IMR-90 (cell line): ENCODE measurements around the gene CEBPA. TPM values are rescaled to one million over a fixed set of nuclear protein-coding genes. Genes with fewer than 3 reads are reported as not detected.

ENCODE experiments used
- ATAC-seq: fragments of 200-7000 bp; cut with Tn5 transposase; 2 replicates; pipeline ENCODE4 v1.9.1; 2020; ENCODE audit warnings: low read depth, mild to moderate bottlenecking, moderate library complexity
- Bru-seq: library from RNA; stranded (reverse); fragments of 400-500 nt; gene quantifications from one replicate; lab custom pipeline; 2021; lab: Mats Ljungman, UMichigan
- BruChase-seq, 2 experiments: library from RNA; stranded (reverse); fragments of 400-500 nt; gene quantifications; one replicate each; lab custom pipeline; 2021; lab: Mats Ljungman, UMichigan
- BruUV-seq: library from RNA; stranded (reverse); fragments of 400-500 nt; replicated peaks from 2 replicates; lab custom pipeline; 2021; lab: Mats Ljungman, UMichigan
- CTCF ChIA-PET: fragments of 300-600 bp; formaldehyde crosslinking; extraction: SDS; loops from one replicate; lab custom pipeline; 2021; ENCODE audit warnings: antibody characterized with exemption; lab: Yijun Ruan, JAX
- POLR2A ChIA-PET: fragments of 300-600 bp; sonication (Branson Sonifier 250); formaldehyde crosslinking; loops from one replicate; lab custom pipeline; 2022; ENCODE audit warnings: antibody characterized with exemption; ENCODE audit not compliant: unreplicated experiment; lab: Charles Lee
- DNase-seq: peaks from one replicate; pipeline ENCODE4 v3.0.0; 2013
- H2AFZ ChIP-seq: replicated peaks from 2 replicates; pipeline ENCODE3; 2013; ENCODE audit warnings: low read length, mild to moderate bottlenecking; ENCODE audit not compliant: poor library complexity
- H2AK5ac ChIP-seq: 2 replicates; pipeline ENCODE4 v1.6.1; 2013; ENCODE audit warnings: low read depth, low read length, inconsistent platforms
- H2AK9ac ChIP-seq: replicated peaks from 2 replicates; pipeline ENCODE3; 2013; ENCODE audit warnings: mild to moderate bottlenecking, low read depth, low read length, moderate library complexity; ENCODE audit not compliant: poor library complexity
- H2BK120ac ChIP-seq: 2 replicates; pipeline ENCODE4 v1.6.1; 2013; ENCODE audit warnings: low read depth, low read length, inconsistent platforms
- H2BK15ac ChIP-seq: 3 replicates; pipeline ENCODE4 v1.6.1; 2013; ENCODE audit warnings: low read depth, low read length, inconsistent platforms
- H2BK20ac ChIP-seq: 2 replicates; pipeline ENCODE4 v1.6.1; 2013; ENCODE audit warnings: low read depth, mild to moderate bottlenecking, inconsistent platforms, low read length, moderate library complexity
- H2BK5ac ChIP-seq: 2 replicates; pipeline ENCODE4 v1.6.1; 2013; ENCODE audit warnings: mild to moderate bottlenecking, low read depth, low read length, inconsistent platforms; ENCODE audit not compliant: poor library complexity, severe bottlenecking
- H3K14ac ChIP-seq: replicated peaks from 2 replicates; pipeline ENCODE4 v1.6.1; 2013; ENCODE audit warnings: low read depth, low read length, inconsistent platforms
- H3K18ac ChIP-seq: 2 replicates; pipeline ENCODE4 v1.6.1; 2013; ENCODE audit warnings: low read depth, low read length, control low read depth
- H3K23ac ChIP-seq: 2 replicates; pipeline ENCODE4 v1.6.1; 2013; ENCODE audit warnings: low read depth, low read length, inconsistent platforms
- H3K27ac ChIP-seq: 2 replicates; pipeline ENCODE4 v1.5.1; 2013; ENCODE audit warnings: mild to moderate bottlenecking, control low read depth, low read length; ENCODE audit not compliant: insufficient read depth
- H3K27me3 ChIP-seq: 2 replicates; pipeline ENCODE4 v1.6.1; 2013; ENCODE audit warnings: low read length; ENCODE audit not compliant: control insufficient read depth, insufficient read depth
- H3K36me3 ChIP-seq: 2 replicates; pipeline ENCODE4 v1.6.1; 2013; ENCODE audit warnings: low read length, mixed read lengths; ENCODE audit not compliant: control insufficient read depth, insufficient read depth
- H3K4ac ChIP-seq: 2 replicates; pipeline ENCODE4 v1.6.1; 2013; ENCODE audit warnings: low read depth, low read length, inconsistent platforms
- H3K4me1 ChIP-seq: 2 replicates; pipeline ENCODE4 v1.6.1; 2013; ENCODE audit warnings: low read length, mixed read lengths; ENCODE audit not compliant: control insufficient read depth, insufficient read depth
- H3K4me2 ChIP-seq: 2 replicates; pipeline ENCODE4 v1.6.1; 2013; ENCODE audit warnings: low read depth, mild to moderate bottlenecking, control low read depth, low read length, moderate library complexity
- H3K4me3 ChIP-seq: 2 replicates; pipeline ENCODE4 v1.5.1; 2013; ENCODE audit warnings: low read depth, mild to moderate bottlenecking, control low read depth, low read length, moderate library complexity; ENCODE audit not compliant: insufficient read depth
- H3K56ac ChIP-seq: 2 replicates; pipeline ENCODE4 v1.6.1; 2013; ENCODE audit warnings: low read length, inconsistent platforms; ENCODE audit not compliant: insufficient read depth; ENCODE audit errors: extremely low read depth
- H3K79me1 ChIP-seq, 2 experiments: 2 replicates each; pipeline ENCODE4 v1.6.1; 2013; ENCODE audit warnings: low read length in 2 of 2, inconsistent platforms in 1 of 2, low read depth in 1 of 2
- H3K9ac ChIP-seq: 2 replicates; pipeline ENCODE4 v1.6.1; 2013; ENCODE audit warnings: low read depth, low read length, control low read depth
- H3K9me1 ChIP-seq: 2 replicates; pipeline ENCODE4 v1.6.1; 2013; ENCODE audit warnings: low read length, inconsistent platforms; ENCODE audit not compliant: insufficient read depth
- H3K9me3 ChIP-seq: 2 replicates; pipeline ENCODE4 v1.6.1; 2013; ENCODE audit warnings: low read length; ENCODE audit not compliant: control insufficient read depth, insufficient read depth
- H4K20me1 ChIP-seq: 2 replicates; pipeline ENCODE4 v1.6.1; 2013; ENCODE audit warnings: low read length, inconsistent platforms; ENCODE audit not compliant: insufficient read depth
- H4K5ac ChIP-seq: 2 replicates; pipeline ENCODE4 v1.6.1; 2013; ENCODE audit warnings: mild to moderate bottlenecking, low read depth, low read length, control low read depth
- H4K8ac ChIP-seq, 2 experiments: 2 replicates each; pipeline ENCODE4 v1.6.1; 2013; ENCODE audit warnings: low read depth in 2 of 2, low read length in 2 of 2, control low read depth in 1 of 2, inconsistent platforms in 1 of 2
- H4K91ac ChIP-seq: 2 replicates; pipeline ENCODE4 v1.6.1; 2013; ENCODE audit warnings: low read depth, low read length, inconsistent platforms; ENCODE audit not compliant: insufficient read depth
- BHLHE40 ChIP-seq: fragments of 150-350 bp; IDR thresholded peaks from 2 replicates; pipeline ENCODE4 v1.6.1; 2016; ENCODE audit warnings: mild to moderate bottlenecking, low read depth, low read length
- CEBPB ChIP-seq: IDR thresholded peaks from 2 replicates; pipeline ENCODE4 v1.6.1; 2012; ENCODE audit warnings: low read depth, low read length, improper control_type of control experiment
- ELK1 ChIP-seq: fragments of 150-350 bp; IDR thresholded peaks from 2 replicates; pipeline ENCODE4 v1.6.1; 2016; ENCODE audit warnings: low read depth, mild to moderate bottlenecking, low read length, moderate library complexity, borderline replicate concordance
- FOS ChIP-seq: fragments of 150-350 bp; IDR thresholded peaks from 2 replicates; pipeline ENCODE4 v1.6.1; 2016; ENCODE audit warnings: low read depth, low read length
- MAZ ChIP-seq: IDR thresholded peaks from 2 replicates; pipeline ENCODE4 v1.6.1; 2012; ENCODE audit warnings: low read depth, mild to moderate bottlenecking, low read length, improper control_type of control experiment, moderate library complexity, borderline replicate concordance
- MXI1 ChIP-seq: IDR thresholded peaks from 2 replicates; pipeline ENCODE4 v1.6.1; 2012; ENCODE audit warnings: low read depth, mild to moderate bottlenecking, low read length, moderate library complexity, borderline replicate concordance
- NFE2L2 ChIP-seq: fragments of 150-350 bp; IDR thresholded peaks from 2 replicates; pipeline ENCODE4 v1.6.1; 2016; ENCODE audit warnings: low read depth, mild to moderate bottlenecking, low read length
- POLR2A ChIP-seq: IDR thresholded peaks from 2 replicates; pipeline ENCODE4 v1.6.1; 2012; ENCODE audit warnings: mild to moderate bottlenecking, low read depth, low read length
- RAD21 ChIP-seq: IDR thresholded peaks from 2 replicates; pipeline ENCODE4 v1.6.1; 2012; ENCODE audit warnings: low read length, improper control_type of control experiment
- RCOR1 ChIP-seq: IDR thresholded peaks from 2 replicates; pipeline ENCODE4 v1.6.1; 2012; ENCODE audit warnings: mild to moderate bottlenecking, low read length, improper control_type of control experiment; ENCODE audit not compliant: insufficient replicate concordance
- SMC3 ChIP-seq: fragments of 150-350 bp; IDR thresholded peaks from 2 replicates; pipeline ENCODE4 v1.6.1; 2016; ENCODE audit warnings: low read depth, mild to moderate bottlenecking, antibody characterized with exemption, low read length, moderate library complexity
- USF2 ChIP-seq: fragments of 150-350 bp; IDR thresholded peaks from 2 replicates; pipeline ENCODE4 v1.6.1; 2017; ENCODE audit warnings: mild to moderate bottlenecking, antibody characterized with exemption, low read length, low read depth
- WGBS, 2 experiments: methylation state at CpG; one replicate each; pipeline versions ENCODE4 v1.1.5 to v1.1.7; 2013; ENCODE audit warnings: missing lambda C conversion rate in 2 of 2; ENCODE audit not compliant: insufficient read length in 1 of 2; ENCODE audit errors: extremely low coverage in 2 of 2; 5-methylcytosine and 5-hydroxymethylcytosine counted together
- dilution Hi-C: fragments of 300-500 bp; cut with HindIII; formaldehyde crosslinking; loops from one replicate; pipeline ENCODE4 v1.14.3; 2018; ENCODE audit warnings: low sequenced_read_pairs; ENCODE audit not compliant: unreplicated experiment
- in situ Hi-C: fragments of 300-500 bp; cut with MboI; formaldehyde crosslinking; loops from 3 replicates; pipeline ENCODE4 v1.14.3; 2019; ENCODE audit warnings: low sequenced_read_pairs, inconsistent platforms, mixed read lengths
- intact Hi-C: fragments of 100-400 bp; cut with micrococcal nuclease; formaldehyde crosslinking; loops from 2 replicates; pipeline ENCODE4 v1.10.0; 2022
- long read RNA-seq: library from polyadenylated mRNA; unstranded; transcript quantifications from one replicate; pipeline ENCODE4 v2.0.0, GENCODE V29; 2021; ENCODE audit not compliant: unreplicated experiment
- polyA plus RNA-seq, 3 experiments: library from polyadenylated mRNA; depleted of rRNA; stranded (reverse); fragments of >200 nt; gene quantifications; 2 replicates each; pipeline ENCODE4 v1.2.3, GENCODE V29; 2012; ENCODE audit warnings: low replicate concordance in 1 of 3
- total RNA-seq: library from RNA; depleted of rRNA; stranded (reverse); fragments of >200 nt; gene quantifications from 2 replicates; pipeline ENCODE4 v1.2.3, GENCODE V29; 2012; rRNA removed

The CEBPA gene
- total RNA-seq, result under 0.01 TPM in 1 of 2 replicates, not detected in the other
- polyA plus RNA-seq (2012; rRNA removed), result 0.04 and 0.09 TPM in 2 replicates
- 0.08 and 0.16 TPM in 2 replicates for polyA plus RNA-seq (2012; cell fraction: cytosol; rRNA removed)
- polyA plus RNA-seq (2012; cell fraction: nucleus; rRNA removed; ENCODE audit: low replicate concordance), result 0.10 and 0.15 TPM in 2 replicates
- not detected for Bru-seq, nascent RNA
- BruChase-seq, experiment 1, labeled RNA remaining after a 6-hour chase, result percentile 15 among the genes with signal in this experiment
- BruChase-seq, experiment 2, labeled RNA remaining after a 2-hour chase, result not detected
- long read RNA-seq, result 0 reads

- Histone ChIP-seq H3K14ac (no peak within 1 kb of the TSS), H3K27me3 (peaks cover 66% of the 10 kb centered on the region), H3K23ac (no peak within 1 kb of the TSS), H3K4me1 (no peaks in the 10 kb centered on the region), H3K56ac (no peak within 1 kb of the TSS), H3K18ac (no peak within 1 kb of the TSS), H4K91ac (no peak within 1 kb of the TSS), H4K8ac (peak within 1 kb of the TSS in 1 of 2 experiments; percentile 9; a peak in 1 of 4 replicates), H4K5ac (no peak within 1 kb of the TSS), H2AK5ac (no peak within 1 kb of the TSS), H2AK9ac (peak within 1 kb of the TSS; percentile 76), H3K27ac (no peak within 1 kb of the TSS), H2BK20ac (no peak within 1 kb of the TSS), H3K4ac (no peak within 1 kb of the TSS), H2BK5ac (no peak within 1 kb of the TSS), H3K9ac (no peak within 1 kb of the TSS; the same call in 1 of the 2 replicates), H3K9me3 (no peaks in the 10 kb centered on the region), H2BK15ac (no peak within 1 kb of the TSS), H4K20me1 (no peaks in the 10 kb centered on the region), H3K9me1 (no peaks in the 10 kb centered on the region), H3K79me1 (no peaks in the 10 kb centered on the region), H3K4me3 (peak within 1 kb of the TSS; percentile 40), H3K4me2 (peak within 1 kb of the TSS; percentile 55; the same call in 1 of the 2 replicates), H3K36me3 (no peaks in the 10 kb centered on the region), H2AFZ (peak within 1 kb of the TSS; percentile 90), H2BK120ac (no peak within 1 kb of the TSS)
- no TSS peak for BruUV-seq
- 1% methylated on average over 46 of the region's 111 CpGs; no CpG with 5 or more reads in 1 of the 2 experiments for WGBS, 2 experiments
- peak; percentile 72 for DNase-seq
- dilution Hi-C loops (no loop called here), intact Hi-C loops (loop anchor here (5.0 kb wide), 2 partner anchors 65 to 70 kb away; partner anchors contain the start of gene CEBPG), in situ Hi-C loops (no loop called here)
- POLR2A ChIA-PET, result no interaction called here
- ATAC-seq, result peak; percentile 92
- CTCF ChIA-PET, result interaction anchor here (0.7 to 1.2 kb wide), 2 partner anchors 18 to 26 kb away, joined by 3 to 5 read pairs; no protein-coding TSS in a partner anchor
- TF ChIP-seq RCOR1, result no peak
- TF ChIP-seq CEBPB, result no peak
- peak; percentile 45; the same call in 1 of the 2 replicates for TF ChIP-seq USF2
- TF ChIP-seq ELK1, result no peak
- no peak for TF ChIP-seq MXI1
- TF ChIP-seq MAZ, result peak; percentile 38; the same call in 1 of the 2 replicates
- no peak for TF ChIP-seq FOS
- TF ChIP-seq RAD21, result peak; percentile 42
- no peak for TF ChIP-seq NFE2L2
- TF ChIP-seq SMC3, result 0 out of 2 replicates have a peak, but pooled peaks have one; percentile 12
- no peak for TF ChIP-seq BHLHE40
- TF ChIP-seq POLR2A, result peak; percentile 57; the same call in 1 of the 2 replicates
Measured at GRCh38 chr19:33302175-33302973, at the start of gene CEBPA. CEBPA (minus strand) TSS chr19:33302534; CDS start chr19:33302414, 120 bp downstream.
